ENCODE measurements around the gene ANKMY1.

DNA sequence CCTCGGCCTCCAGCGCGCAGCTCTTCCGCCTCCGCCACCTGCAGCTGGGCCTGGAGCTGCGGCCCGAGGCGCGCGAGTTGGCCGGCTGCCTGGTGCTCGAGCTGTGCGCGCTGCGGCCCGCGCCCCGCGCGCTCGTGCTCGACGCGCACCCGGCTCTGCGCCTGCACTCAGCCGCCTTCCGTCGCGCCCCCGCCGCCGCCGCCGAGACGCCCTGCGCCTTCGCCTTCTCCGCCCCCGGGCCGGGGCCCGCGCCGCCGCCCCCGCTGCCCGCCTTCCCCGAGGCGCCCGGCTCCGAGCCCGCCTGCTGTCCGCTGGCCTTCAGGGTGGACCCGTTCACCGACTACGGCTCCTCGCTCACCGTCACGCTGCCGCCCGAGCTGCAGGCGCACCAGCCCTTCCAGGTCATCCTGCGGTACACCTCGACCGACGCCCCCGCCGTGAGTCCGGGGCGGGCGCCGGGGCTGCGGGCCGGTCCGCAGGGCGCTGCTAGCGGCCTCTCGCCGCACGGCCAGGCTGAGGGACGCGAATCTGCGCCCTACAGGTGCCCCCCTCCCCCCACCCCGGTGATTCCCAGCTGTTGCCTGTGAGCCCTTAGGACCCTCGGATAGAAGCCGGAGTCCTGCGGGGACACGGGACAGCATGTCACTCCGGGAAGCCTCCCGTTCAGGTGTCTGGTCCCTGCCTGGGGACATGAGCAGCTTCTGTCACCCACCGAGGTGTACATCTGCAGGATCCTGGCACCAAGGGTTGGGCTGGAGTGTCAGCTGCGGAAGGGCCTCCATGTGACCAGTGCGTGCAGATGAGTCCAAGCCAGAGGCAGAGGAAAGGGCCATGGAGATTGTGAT, 11.1 kb upstream of the ANKMY1 start:
- TF ChIP-seq CTCF (IDR thresholded peaks at IDR 0.05) = no peak
- TF ChIP-seq POLR2A (IDR thresholded peaks at IDR 0.05) = no peak
- TF ChIP-seq POLR2AphosphoS5 (IDR thresholded peaks at IDR 0.05; ENCODE audit: insufficient read depth in 1 of 2, low read depth in 1 of 2) = no peak

Measured in vagina (tissue), 2 donors.